Measurements from ENCODE around the gene TMED7.

TMED7 gene

DNA sequence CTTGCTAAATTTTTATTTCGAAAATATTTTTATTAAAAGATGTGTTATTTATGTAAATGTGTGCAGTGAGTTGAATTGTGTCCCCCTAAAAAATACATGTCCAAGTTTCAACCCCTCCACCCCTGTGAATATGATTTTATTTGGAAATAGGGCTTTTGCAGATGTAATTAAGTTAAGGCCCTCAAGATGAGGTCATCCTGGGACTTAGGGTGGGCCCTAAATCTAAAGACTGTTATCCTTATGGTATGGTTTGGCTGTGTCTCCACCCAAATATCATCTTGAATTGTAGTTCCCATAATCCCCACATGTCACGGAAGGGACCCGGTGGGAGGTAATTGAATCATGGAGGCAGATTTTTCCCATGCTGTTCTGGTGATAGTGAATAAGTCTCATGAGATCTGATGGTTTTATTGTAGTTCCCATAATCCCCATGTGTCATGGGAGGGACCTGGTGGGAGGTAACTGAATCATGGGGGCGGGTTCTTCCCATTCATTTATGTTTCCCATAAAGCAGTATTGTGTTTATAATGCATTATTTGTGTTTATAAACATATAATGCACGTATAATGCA lies 1.5 kb upstream of the TMED7 start:
- no peak for DNase-seq (ENCODE audit: low spot score)

DNA sequence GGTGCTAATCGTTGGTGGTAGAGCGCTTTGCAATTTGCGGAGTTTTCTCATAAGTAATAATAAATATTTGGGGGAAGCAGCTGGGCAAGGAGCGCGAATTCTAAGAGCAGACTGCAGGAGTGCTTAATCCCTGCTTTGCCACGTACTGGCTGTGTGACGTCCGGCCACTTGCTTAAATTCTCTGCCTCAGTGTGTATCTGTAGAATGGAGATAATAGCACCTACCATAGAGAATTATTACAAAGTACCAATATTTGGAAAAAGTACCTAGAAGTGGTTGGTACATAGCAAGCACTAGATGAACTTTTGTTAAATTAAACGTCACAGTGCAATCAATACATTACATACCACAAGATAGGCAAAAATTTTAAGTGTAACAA lies 598 bp upstream of the TMED7 start:
- no peak for DNase-seq (ENCODE audit: low spot score)

DNA sequence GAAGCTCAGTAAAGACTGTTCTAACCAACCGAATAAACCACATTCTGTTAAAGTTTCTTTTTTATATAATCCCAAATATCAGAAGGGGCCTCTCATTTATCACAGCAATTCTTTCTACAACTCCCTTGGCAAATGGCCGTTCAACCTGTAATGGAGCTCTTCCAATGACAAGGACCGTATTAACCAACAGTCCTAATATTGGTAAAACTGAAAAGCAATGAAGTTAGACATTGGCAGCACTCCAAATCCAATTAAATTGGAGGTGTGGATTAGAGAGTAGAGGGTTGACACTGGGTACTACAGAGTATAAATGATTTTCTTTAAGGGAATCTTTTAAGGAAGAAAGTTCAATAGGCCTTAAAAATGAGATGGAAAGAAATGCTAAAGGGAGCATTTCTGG lies 842 bp downstream of the TMED7 start:
- no peak for DNase-seq (ENCODE audit: low spot score)

DNA sequence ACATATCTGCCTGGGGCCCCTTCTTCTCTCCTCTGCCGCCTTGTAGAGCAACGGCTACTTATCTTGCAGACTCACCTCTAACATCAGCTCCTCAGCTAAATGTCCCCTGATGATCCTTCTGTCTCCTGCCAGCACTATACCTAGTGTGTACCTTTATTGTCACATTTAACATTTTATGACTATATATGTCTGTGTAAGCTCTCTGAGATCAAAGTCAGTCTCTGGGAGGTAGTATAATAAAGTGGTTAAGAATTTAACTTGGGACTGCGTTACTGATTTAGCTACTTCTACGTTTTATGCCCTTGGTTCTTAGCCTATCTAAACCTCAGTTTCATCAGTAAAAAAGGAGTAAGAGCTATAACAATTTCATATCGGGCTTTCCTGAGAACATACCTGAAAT lies 2.2 kb downstream of the TMED7 start:
- no peak for DNase-seq (ENCODE audit: low spot score)

DNA sequence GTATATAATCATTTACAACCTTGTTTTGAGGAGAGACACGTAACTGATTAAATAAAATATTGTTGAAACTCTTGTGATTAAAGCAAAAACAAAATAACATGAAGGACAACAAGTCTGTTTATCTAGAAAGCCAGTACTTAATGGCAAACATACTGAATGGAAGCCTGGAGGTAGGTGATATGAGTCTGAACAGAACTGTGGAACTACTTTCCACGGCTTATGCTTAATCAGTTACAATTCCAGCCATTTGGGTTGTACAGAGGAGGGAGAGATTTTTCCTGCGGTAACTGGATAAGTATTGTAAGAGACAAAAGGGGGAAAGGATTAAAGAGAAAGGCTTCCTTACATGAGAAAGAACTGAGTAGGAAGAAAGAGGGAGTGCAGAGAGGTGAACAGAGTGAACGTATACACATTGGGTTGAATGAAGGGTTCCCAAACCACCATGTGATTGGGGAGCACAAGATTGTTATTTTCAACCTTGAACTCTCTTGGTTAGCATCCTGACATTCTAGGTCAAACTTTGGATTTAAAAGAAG lies 4.4 kb downstream of the TMED7 start:
- DNase-seq (ENCODE audit: low spot score), result no peak

DNA sequence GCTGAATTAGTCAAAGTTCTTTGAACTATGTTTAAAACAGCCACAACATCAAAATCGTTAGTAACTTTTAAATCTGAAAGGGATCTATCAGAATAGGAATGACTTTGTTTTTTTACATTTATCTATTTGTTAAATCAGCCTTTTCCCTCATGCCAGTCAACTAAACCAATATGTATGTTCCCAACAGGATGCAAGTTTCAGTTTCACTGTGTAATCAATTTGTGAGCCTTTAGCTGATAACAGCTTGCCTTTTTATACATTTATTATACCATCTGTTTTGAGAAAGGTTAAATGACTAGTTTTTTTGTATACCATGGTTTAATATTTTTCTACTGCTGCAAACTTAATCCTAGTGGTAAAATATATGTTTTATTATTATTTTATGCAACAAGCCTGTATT lies 8.9 kb downstream of the TMED7 start:
- no peak for DNase-seq (ENCODE audit: low spot score)

DNA sequence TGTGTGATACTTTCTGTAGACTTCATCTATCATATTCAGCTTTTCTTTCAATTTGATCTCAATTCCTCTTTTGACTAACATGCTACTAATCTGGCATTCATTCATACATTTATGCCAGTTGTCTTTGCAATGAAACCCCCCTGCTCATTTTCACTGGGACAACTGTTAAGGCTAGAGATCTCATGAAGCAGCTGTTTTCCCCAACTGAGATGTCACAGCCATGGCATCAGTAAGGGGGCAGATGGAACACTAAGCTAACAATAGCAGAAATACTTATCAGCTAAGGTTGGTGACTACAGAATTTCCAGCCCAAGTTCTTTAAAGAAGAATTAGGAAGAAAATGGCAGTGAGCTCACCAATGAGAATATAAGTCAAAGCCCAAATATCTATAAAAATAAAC lies 9.4 kb downstream of the TMED7 start:
- no peak for DNase-seq (ENCODE audit: low spot score)

DNA sequence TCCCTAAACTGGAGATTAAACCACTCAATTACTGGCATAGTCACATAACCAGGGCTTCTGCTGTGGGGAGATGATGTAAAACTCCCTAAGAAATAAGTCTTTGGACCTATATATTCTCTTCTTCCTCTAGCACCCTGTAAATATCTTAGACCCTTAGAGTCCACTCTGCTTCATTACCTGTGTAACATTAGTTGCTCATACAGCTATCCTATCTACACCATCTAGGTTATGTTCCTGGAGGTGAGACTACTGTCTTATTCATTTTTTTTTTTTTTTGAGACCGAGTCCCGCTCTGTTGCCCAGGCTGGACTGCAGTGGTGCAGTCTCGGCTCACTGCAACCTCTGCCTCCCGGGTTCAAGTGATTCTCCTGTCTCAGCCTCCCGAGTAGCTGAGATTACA lies 14.0 kb downstream of the TMED7 start:
- no peak for DNase-seq (ENCODE audit: low spot score)

DNA sequence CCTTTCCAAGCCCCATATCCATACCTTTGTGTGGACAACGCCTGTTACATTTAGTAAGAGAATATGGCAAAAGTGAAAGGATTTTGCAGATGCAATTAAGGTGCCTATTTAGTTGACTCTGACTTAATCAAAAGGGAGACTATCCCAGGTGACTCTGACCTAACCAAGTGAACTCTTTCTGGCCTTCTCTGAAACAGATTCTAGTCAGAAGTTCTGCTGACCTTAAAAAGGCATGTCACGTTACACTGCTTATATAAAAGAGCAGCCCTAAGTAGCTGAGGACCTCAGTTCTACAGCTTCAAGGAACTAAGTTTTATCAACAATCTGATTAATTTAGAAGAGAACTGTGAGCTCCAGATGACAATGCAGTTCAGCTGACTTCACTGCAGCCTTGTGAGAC lies 17.9 kb downstream of the TMED7 start:
- DNase-seq (ENCODE audit: low spot score), result no peak

DNA sequence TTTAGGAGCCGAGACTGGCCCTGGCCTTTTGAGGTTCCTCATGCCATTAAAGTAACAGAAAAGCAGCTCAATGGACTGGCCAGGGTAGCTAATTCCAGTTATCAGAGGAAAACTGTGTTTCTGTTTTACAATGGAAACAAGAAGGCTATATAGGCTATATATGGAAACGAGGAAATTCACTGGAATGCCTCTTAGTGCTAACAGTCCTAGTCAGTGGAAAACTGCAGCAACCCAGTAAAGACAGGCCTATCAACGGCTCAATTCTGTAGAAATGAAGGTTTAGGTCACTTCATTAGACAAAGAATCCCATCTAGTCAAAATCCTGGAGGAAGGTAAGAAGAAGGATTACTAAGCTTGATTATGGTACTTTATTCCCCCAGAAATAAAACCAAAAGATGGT lies 20.4 kb downstream of the TMED7 start:
- no peak for DNase-seq (ENCODE audit: low spot score)

DNA sequence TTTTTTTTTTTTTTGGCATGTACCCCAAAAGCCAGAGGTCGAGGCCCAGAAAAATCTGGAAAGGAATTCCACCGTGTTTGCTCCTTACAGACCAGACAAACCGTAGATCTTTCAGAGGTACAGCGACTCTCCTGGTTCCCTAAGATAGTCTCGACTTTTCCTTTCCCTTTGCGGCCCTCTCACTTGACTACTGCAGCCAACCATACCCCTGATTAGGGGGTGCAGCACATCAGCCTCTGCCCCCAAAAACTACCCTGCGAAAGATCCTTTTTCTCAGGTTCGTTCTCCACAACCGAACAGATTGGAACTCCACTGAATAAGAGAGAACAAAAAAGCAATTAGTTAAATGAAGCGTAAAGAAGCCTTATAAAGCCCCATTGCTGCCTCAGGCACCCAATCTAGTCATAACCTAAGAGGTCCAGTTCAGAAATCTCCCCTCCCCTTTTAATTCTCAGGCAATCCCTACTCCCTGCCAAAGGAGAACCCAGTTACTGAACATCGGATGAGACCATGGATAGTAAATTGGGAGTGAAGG lies 23.2 kb downstream of the TMED7 start:
- DNase-seq (ENCODE audit: low spot score), result no peak

DNA sequence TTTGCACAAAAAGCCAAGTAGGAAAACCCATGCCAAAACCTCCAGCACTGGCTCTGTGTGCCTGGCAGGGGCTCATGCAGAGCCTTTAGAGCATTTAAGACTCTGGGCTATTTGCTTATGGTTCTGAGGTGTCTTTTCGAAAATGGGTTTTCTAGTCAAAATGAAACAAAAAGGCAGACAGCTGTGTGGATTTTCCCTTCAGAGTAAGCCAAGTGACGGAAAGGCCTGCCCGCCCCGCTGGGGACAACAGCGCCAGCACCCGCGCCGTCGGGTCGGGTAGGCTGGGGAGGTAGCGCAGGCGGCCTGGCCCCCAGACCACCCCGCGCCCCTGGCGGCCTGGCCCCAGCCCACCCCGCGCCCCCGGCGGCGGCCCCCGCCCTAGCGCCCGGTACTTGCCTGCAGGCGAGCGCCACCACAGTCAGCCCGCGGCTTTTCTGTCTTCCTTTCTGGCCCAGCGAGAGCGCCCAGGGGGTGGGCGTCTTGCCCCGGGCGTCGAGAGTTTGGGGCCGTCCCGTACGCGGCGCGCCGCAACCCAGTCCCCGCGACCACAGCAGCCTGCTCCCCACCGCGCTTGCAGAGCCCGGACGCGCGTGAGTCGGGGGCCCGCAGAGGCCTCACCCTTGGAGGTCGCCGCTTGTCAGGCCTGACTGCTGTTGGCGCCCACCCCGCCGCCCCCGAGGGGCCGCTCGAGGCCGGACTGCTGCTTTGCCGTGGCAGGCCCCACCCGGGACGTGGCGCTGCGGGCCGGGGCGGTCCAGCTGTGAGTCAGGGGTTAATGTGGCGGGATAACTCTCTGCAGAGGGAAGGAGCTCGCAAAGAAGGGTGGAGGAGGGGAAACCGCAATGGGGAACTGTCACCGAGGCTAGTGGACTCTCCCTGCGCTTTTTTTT lies 23.9 kb downstream of the TMED7 start, which contains the start of gene TICAM2:
TICAM2 (minus strand) TSS at position 779 of the 890 bp plus-strand sequence. CDS start 21,223 bp downstream, outside the sequence.
- DNase-seq (ENCODE audit: low spot score), result peak; percentile 86

DNA sequence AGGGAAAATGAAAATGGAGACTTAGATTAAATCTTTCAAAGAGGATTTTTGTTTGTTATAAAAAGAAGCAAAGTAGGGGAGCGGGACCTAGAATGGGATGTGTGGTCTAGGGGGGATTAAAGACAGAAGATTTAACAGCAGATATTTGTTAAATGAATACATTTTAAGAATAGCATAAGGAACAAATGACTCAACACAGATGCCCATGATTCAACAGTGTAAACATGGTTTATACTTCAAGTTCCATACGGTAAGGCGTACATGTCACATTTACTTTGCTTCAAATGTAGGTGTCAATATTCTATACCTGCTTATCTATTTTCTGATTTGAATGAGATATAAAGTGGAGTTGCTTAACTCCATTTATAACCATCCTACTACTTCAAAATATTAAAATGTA lies 25.1 kb downstream of the TMED7 start:
- DNase-seq (ENCODE audit: low spot score), result no peak

DNA sequence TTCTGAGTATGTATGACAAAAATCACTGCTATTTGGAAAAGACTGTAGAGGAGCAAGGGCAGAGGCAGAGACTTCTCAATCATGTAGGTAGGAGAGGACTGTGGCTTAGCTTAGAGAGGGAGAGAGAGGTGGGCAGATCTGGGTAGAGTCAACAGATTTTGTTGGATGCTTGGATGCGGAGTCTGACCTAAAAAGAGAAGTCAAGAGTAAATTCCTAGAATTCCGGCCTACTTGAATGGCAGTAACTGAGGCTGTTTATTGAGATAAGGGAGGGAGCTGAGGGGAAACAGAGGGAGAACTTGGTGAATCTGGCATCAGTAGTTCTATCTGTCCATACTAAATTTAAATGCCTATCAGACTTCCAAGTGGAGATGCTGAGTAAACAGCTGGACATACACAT lies 25.9 kb downstream of the TMED7 start:
- DNase-seq (ENCODE audit: low spot score), result no peak

DNA sequence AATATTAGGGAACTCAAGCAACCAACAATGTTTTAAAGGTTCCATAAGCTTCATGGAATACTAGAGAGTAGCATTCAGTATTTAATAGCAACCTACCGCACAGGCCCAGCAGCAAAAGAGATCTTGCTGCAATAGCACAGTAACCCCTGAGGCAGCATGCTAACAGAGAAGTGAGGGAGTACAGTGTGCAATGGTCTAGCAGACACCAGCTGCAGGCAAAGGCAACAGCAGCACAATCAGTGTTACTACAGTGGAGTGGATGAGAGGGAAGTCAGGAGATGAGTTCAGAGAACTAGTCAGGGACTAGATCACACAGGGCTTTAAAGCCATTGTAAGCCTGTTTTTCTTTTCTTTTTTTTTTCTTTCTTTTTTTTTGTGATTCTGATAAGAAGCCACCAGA lies 26.3 kb downstream of the TMED7 start:
- no peak for DNase-seq (ENCODE audit: low spot score)

DNA sequence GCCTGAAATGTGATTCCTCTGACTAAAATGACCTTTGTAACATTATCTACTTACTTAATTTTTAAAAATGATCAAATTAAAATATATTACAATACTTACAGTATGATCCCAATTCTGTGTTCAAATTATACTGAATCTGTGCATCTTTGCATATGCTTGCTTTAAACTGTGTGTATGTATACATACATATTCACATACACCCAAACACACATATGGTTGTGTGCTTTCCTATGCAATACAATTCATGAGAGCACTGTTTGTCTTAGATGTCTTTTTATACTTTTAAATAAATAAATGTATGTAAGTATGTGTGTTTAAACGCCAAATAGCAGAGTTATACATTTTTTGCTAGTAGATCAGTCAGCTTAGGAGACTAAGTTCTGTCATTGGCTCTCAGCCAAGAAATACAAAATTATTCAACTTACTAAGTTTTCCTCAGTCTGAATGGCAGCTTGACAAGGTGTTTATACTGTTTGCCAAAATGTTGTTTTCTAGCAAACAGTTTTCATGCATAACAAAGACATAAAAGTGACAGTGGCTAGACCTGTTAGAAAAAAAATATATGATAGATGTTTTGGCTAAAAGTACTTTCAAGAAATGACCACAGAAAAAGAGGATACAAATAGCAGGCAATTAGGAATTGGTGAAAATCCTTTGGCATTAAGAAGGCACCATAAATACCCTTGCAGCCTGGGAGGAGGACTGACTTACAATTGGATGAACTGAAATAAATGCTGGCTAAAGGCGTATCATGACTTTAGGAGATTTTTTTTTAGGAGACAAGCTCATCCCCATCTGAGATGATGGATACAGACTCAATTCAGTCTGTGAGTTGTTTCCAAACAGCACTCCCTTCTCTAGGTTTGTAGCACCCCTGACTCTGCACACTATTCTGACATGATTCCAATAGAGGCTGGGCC lies 31.4 kb downstream of the TMED7 start:
- no peak for DNase-seq (ENCODE audit: low spot score)

DNA sequence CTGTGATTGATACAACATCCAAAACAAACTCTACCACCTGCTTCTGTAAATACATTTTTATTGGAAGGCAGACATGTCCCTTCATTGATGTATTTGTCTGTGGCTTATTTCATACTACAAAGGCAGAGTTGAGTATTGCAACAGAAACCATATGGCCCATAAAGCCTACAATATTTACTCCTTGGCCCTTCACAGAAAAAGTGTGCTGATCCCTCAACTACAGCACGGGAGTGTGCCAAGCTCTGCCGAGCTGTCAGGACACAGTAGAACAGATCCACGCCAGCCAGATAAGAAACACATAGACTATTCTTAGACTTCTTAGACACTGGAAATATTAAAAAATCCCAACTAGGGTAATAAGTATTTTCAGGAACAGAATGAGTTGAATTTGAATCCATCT lies 36.8 kb downstream of the TMED7 start:
- no peak for DNase-seq (ENCODE audit: low spot score)

DNA sequence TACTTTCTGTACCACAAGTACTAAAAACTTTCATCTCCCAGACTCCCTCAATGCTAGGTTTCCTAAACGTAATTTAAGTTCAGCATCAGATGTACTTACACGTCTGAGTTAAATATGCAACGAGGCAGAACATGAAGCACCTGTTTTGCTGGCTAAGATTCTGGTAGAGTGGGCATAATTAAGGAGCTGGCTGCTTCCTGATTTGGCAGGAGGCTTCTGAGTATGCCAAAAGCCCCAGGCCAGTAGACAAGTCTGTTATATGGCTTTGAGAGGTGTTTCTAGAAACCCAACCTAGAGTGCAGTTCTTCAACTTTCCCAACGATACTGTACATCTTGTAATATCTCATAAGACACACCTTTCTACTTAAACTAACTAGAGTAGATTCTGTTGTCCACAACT lies 37.2 kb downstream of the TMED7 start:
- DNase-seq (ENCODE audit: low spot score), result no peak

DNA sequence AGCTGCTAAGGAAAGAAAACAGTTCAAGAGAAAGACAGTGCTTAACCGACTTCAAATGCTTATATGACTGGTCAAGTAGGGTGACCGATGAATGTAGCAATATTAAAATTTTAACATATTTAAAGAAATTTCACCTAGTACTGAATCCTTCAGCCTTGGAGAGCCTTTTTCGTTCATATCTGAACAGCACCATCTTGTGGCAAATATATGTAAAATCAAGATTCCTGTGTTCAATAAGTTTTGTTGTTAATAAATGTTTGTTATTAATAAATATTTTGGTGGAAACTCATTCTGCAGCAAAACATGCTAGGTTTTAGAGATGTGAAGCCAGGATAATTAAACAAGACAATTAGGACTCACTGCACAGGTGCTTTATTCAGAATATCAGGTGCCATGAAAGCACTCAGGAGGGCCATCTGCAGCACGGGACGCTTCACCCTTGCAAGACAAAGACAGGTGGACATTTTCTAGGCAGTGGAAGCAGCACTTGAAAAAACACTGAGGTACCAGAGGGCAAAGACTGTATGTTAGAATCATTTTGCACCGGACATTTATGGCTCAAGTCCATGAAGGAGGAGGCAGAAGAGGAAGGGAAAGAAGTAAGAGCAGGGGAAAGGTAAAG lies 39.2 kb downstream of the TMED7 start:
- peak; percentile 16 for DNase-seq (ENCODE audit: low spot score)

DNA sequence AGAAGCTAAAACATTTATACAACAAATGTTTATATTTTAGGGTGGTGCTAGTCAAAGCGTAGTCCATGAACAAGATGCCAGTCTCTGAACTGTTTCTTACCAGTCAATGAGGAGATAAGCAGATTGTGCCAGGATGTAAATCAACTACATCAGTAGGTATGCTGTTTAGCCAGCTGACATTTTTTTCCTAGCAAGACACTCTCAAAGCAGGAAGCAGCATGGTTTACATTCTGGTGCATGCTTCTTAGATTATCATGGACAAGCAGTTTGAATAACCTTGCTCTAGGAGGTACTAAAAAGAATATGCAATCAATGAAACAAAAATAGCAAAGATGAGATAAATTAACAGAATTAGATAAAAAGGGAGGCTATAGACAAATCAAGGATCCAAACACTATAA lies 40.6 kb downstream of the TMED7 start:
- DNase-seq (ENCODE audit: low spot score), result no peak

DNA sequence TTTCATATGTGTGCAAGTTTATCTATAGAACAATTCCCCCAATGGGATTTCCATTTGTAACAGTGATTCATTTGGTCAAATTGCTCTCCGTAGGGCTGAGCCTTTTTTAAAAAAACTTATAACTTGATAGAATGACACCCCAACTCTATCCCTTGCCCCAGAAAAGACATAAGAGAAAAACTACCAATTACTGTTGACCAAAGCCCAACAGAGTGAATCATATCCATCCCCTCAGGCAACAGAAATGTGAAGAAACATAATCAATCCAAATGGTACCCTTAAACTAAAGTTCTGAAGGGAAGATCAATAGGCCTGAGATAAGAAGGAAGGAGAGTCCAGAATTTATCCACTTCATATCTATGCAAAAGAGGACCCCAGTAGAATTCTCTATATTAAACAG lies 41.3 kb downstream of the TMED7 start:
- DNase-seq (ENCODE audit: low spot score), result no peak

DNA sequence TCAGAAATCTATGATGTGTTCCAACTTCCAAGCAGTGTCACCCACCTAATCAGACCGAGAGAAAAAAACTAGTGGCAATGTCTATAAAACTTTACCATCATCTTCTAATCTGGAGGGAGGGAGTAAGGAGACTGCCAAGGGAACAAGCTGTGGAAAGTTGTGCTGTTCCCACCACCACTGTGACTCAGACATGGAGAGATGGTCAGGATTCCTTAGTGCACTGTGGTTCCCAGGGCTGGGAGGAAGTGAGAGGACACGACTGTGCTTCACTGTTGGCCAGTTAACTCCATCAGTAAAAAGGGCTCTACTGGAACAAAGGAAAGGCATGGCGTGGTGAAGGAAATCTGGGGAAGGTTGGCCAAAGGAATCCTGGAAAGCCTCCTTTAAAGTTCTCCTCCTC lies 42.4 kb downstream of the TMED7 start:
- no peak for DNase-seq (ENCODE audit: low spot score)
